ENCODE results near the gene VEPH1.
"Not testable (repeated sequence)": the region's sequence is repeated elsewhere in the genome, so short reads cannot be mapped to it uniquely, and the experiment has no call there.

The VEPH1 gene

DNA sequence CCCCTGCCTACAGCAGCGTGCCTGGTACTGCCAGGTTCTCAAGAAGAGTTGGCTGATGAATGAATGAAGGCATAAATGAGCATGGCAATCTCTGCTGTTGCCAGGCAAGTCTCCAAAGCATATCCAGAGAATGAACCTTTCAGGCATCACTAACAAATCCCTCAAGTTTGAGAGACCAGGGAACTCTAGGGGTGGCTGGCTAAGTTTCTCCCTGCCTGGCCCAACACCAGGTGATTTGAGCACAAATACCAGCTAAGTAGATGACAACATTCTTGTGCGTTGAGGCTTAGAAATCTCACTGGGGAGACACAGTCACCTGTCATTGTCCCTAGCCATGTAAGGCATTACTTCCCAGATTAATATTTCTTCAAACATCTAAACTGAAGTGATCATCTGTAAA lies 147.9 kb downstream of the VEPH1 start:
- TF ChIP-seq, protein P1, sequence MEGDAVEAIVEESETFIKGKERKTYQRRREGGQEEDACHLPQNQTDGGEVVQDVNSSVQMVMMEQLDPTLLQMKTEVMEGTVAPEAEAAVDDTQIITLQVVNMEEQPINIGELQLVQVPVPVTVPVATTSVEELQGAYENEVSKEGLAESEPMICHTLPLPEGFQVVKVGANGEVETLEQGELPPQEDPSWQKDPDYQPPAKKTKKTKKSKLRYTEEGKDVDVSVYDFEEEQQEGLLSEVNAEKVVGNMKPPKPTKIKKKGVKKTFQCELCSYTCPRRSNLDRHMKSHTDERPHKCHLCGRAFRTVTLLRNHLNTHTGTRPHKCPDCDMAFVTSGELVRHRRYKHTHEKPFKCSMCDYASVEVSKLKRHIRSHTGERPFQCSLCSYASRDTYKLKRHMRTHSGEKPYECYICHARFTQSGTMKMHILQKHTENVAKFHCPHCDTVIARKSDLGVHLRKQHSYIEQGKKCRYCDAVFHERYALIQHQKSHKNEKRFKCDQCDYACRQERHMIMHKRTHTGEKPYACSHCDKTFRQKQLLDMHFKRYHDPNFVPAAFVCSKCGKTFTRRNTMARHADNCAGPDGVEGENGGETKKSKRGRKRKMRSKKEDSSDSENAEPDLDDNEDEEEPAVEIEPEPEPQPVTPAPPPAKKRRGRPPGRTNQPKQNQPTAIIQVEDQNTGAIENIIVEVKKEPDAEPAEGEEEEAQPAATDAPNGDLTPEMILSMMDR (IDR thresholded peaks at IDR 0.05; ENCODE audit: insufficient read depth, low read length, poor library complexity, severe bottlenecking) = no peak
- Histone ChIP-seq H3K36me3 (ENCODE audit: control insufficient read depth, insufficient read depth, low read length) (no peaks in the 10 kb centered on the region), H3K27me3 (replicated peaks; ENCODE audit: control insufficient read depth, insufficient read depth, low read length) (no peaks in the 10 kb centered on the region; the same call in 1 of the 2 replicates), H3K4me3 (replicated peaks; ENCODE audit: low read depth, low read length) (no peak overlapping the region)
- DNase-seq (ENCODE audit: extremely low read depth, insufficient read length) = no peak

DNA sequence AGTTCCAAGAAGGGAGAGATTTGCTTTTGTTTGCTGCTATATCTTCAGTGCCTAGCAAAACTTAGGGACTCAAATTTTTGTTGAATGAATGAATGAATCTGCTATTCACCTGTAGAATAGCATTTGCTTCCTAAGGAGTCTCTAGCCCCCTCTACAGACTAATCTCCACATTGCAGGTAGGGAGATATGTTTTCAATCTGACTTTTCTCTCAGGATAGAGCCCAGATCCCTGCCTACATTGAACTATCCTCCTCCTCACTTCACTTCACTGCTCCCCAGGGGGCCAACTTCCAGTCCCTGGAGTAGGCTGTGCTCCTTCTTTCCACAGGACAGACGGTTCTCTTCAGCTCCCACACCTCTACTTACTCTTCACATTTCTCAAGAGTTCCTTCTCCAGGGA lies 148.5 kb downstream of the VEPH1 start:
- no peak for DNase-seq (ENCODE audit: extremely low read depth, insufficient read length)
- Histone ChIP-seq H3K36me3 (ENCODE audit: control insufficient read depth, insufficient read depth, low read length) (no peaks in the 10 kb centered on the region), H3K27me3 (replicated peaks; ENCODE audit: control insufficient read depth, insufficient read depth, low read length) (no peaks in the 10 kb centered on the region; the same call in 1 of the 2 replicates), H3K4me3 (replicated peaks; ENCODE audit: low read depth, low read length) (no peak overlapping the region)
- TF ChIP-seq, protein P1 (IDR thresholded peaks at IDR 0.05; ENCODE audit: insufficient read depth, low read length, poor library complexity, severe bottlenecking) = peak; percentile 50

DNA sequence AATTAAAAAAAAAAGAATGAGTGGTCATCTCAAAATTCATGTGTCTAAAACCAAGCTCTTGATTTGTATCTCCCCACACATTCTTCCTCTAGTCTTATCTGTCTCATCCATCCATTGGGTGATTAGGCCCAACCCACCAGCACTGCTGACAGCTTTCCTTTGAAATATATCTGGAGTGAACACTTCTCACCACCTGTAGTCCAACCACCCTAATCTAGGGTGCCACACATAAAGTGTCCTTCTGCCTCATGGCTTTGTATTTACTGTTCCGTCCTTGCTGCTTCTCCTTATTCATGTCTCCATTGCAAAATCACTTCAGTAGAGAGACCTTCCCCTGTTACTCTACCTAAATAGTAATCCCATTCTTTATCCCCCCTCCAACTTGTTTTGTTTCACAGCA lies 149.0 kb downstream of the VEPH1 start:
- TF ChIP-seq, protein P1 (IDR thresholded peaks at IDR 0.05; ENCODE audit: insufficient read depth, low read length, poor library complexity, severe bottlenecking) = no peak
- H3K36me3 ChIP-seq (ENCODE audit: control insufficient read depth, insufficient read depth, low read length) = no peaks in the 10 kb centered on the region
- H3K4me3 ChIP-seq (replicated peaks; ENCODE audit: low read depth, low read length) = no peak overlapping the region
- no peak for DNase-seq (ENCODE audit: extremely low read depth, insufficient read length)
- H3K27me3 ChIP-seq (replicated peaks; ENCODE audit: control insufficient read depth, insufficient read depth, low read length) = no peaks in the 10 kb centered on the region; the same call in 1 of the 2 replicates

DNA sequence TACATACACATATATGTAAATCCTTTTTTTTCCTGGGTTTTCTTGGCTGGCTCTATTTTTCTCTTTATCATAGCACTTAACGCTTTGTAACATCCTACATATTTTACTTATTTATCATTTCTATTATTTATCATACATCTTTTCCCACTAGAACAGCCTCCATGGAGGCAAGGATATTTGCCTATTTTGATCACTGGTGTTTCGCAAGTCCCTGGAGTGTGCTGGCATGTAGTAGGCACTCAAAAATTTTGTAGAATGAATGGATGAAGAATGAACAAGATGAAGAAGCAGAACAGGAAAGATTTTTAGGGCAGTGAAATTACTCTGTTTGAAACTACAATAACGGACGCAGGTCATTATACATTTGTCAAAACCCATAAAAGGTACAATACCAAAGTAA lies 149.6 kb downstream of the VEPH1 start:
- H3K36me3 ChIP-seq (ENCODE audit: control insufficient read depth, insufficient read depth, low read length) = no peaks in the 10 kb centered on the region
- TF ChIP-seq, protein P1 (IDR thresholded peaks at IDR 0.05; ENCODE audit: insufficient read depth, low read length, poor library complexity, severe bottlenecking) = no peak
- DNase-seq (ENCODE audit: extremely low read depth, insufficient read length) = no peak
- H3K4me3 ChIP-seq (replicated peaks; ENCODE audit: low read depth, low read length) = no peak overlapping the region
- H3K27me3 ChIP-seq (replicated peaks; ENCODE audit: control insufficient read depth, insufficient read depth, low read length) = no peaks in the 10 kb centered on the region; the same call in 1 of the 2 replicates

DNA sequence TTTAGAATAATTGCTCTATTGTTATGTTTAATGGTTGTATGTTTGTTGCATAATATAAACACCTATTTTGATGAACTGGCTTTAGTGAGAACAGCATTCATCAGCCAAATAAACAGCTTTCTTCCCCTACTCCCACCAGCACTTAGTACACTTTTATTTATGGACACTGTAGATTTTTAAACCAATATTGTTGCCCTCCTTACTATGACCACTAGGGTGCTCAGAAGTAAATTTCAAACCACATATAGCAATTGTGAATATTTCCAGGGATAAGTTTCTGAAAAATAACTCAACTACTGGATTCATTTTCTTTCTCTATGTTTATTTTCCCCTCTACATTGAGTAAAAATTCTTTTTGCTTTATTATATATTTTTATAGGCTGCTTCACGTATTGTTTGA lies 151.2 kb downstream of the VEPH1 start:
- H3K27me3 ChIP-seq (replicated peaks; ENCODE audit: control insufficient read depth, insufficient read depth, low read length) = no peaks in the 10 kb centered on the region; the same call in 1 of the 2 replicates
- DNase-seq (ENCODE audit: extremely low read depth, insufficient read length) = no peak
- H3K36me3 ChIP-seq (ENCODE audit: control insufficient read depth, insufficient read depth, low read length) = no peaks in the 10 kb centered on the region
- TF ChIP-seq, protein P1 (IDR thresholded peaks at IDR 0.05; ENCODE audit: insufficient read depth, low read length, poor library complexity, severe bottlenecking) = peak; percentile 33
- no peak overlapping the region for H3K4me3 ChIP-seq (replicated peaks; ENCODE audit: low read depth, low read length)

DNA sequence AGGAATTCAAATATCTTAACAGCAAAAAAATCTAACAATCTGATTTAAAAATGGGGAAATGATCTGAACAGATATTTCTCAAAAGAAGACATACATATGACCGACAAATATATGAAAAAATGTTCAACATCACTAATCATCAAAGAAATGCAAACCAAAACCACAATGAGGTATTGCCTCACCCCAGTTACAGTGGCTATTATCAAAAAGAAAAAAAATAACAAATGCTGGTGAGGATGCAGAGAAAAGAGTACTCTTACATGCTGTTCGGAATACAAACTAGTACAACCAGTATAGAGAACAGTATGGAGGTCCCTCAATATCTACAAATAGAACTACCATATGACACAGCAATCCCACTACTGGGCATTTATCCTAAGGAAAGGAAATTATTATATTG lies 152.6 kb downstream of the VEPH1 start:
- not testable (repeated sequence) for DNase-seq (ENCODE audit: extremely low read depth, insufficient read length); H3K36me3 ChIP-seq (ENCODE audit: control insufficient read depth, insufficient read depth, low read length); H3K4me3 ChIP-seq (replicated peaks; ENCODE audit: low read depth, low read length); H3K27me3 ChIP-seq (replicated peaks; ENCODE audit: control insufficient read depth, insufficient read depth, low read length)

DNA sequence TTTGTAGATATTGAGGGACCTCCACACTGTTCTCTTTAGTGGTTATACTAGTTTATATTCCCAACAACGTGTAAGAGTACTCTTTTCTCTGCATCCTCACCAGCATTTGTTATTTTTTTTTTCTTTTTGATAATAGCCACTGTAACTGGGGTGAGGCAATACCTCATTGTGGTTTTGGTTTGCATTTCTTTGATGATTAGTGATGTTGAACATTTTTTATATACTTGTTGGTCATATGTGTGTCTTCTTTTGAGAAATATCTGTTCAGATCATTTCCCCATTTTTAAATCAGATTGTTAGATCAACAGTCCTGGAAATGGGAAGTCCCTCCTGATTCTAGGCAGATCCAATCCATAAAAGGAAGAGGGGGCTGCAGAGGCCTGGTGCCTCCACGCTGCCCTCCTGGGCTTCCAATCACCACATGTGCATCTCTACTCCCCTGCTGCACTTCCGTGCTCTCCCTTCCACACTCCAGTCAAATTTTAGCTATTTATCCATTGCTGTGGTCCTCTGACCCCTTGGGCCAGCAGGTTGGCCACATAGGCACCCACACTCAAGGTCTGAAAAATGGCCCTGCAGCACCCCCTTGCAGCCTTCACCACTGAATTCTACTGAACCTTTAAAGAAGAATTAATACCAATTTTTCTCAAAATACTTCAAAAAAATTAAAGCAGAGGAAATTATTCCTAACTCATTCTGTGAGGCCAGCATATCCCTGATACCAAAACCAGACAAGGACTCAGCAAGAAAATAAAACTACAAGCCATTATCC lies 154.7 kb downstream of the VEPH1 start:
- not testable (repeated sequence) for H3K36me3 ChIP-seq (ENCODE audit: control insufficient read depth, insufficient read depth, low read length); DNase-seq (ENCODE audit: extremely low read depth, insufficient read length); H3K27me3 ChIP-seq (replicated peaks; ENCODE audit: control insufficient read depth, insufficient read depth, low read length); H3K4me3 ChIP-seq (replicated peaks; ENCODE audit: low read depth, low read length)

Measured in GM06990 (cell line).